NCI-H1930 (cell line): ENCODE measurements around the gene AFF1.
"Not testable (repeated sequence)": the region's sequence is repeated elsewhere in the genome, so short reads cannot be mapped to it uniquely, and the experiment has no call there.

Experiments used
- DNase-seq, 2 experiments: peaks; one replicate each; lab custom pipeline; 2025; lab: John Stamatoyannopoulos, UW

The AFF1 gene

GRCh38 chr4:86977621-86978184, 42.9 kb downstream of the AFF1 start:
- no peak for DNase-seq

- DNase-seq: no peak
Measured at GRCh38 chr4:86978709-86979108, 43.9 kb downstream of the AFF1 start.

- no peak for DNase-seq
Measured at GRCh38 chr4:86980230-86980629, 45.4 kb downstream of the AFF1 start.

GRCh38 chr4:86981789-86982188, 47.0 kb downstream of the AFF1 start:
- DNase-seq: no peak

GRCh38 chr4:86985852-86986251, 51.0 kb downstream of the AFF1 start:
- not testable (repeated sequence) for DNase-seq

- DNase-seq: not testable (repeated sequence)
Measured at GRCh38 chr4:86989658-86990057, 54.8 kb downstream of the AFF1 start.

GRCh38 chr4:86990510-86990909, 55.7 kb downstream of the AFF1 start:
- no peak for DNase-seq

- DNase-seq: no peak
Measured at GRCh38 chr4:86991994-86992393, 57.2 kb downstream of the AFF1 start.

- DNase-seq: no peak
Measured at GRCh38 chr4:86993909-86994681, 59.3 kb downstream of the AFF1 start.

GRCh38 chr4:86994686-86995085, 59.9 kb downstream of the AFF1 start:
- no peak for DNase-seq

- not testable (repeated sequence) for DNase-seq
Measured at GRCh38 chr4:86996510-86996909, 61.7 kb downstream of the AFF1 start.

- no peak for DNase-seq
Measured at GRCh38 chr4:86999136-86999643, 64.4 kb downstream of the AFF1 start.

- DNase-seq: no peak
Measured at GRCh38 chr4:87002682-87003043, 67.9 kb downstream of the AFF1 start.

GRCh38 chr4:87003266-87003665, 68.5 kb downstream of the AFF1 start:
- no peak for DNase-seq

- no peak for DNase-seq
Measured at GRCh38 chr4:87005369-87005689, 70.5 kb downstream of the AFF1 start.

GRCh38 chr4:87005690-87006425, 71.0 kb downstream of the AFF1 start:
- DNase-seq: no peak

GRCh38 chr4:87006426-87006675, 71.5 kb downstream of the AFF1 start:
- no peak for DNase-seq

GRCh38 chr4:87006676-87007527, 72.1 kb downstream of the AFF1 start:
- peak; percentile 84 to 86 for DNase-seq

GRCh38 chr4:87007528-87008446, 73.0 kb downstream of the AFF1 start:
- DNase-seq: peak; percentile 9 to 22

GRCh38 chr4:87009095-87009648, 74.4 kb downstream of the AFF1 start:
- no peak for DNase-seq

GRCh38 chr4:87010192-87010591, 75.4 kb downstream of the AFF1 start:
- no peak for DNase-seq
